ENCODE results near the gene SEH1L. TPM values are rescaled to one million over a fixed set of nuclear protein-coding genes. Genes with fewer than 3 reads are reported as not detected.

Gene SEH1L
- total RNA-seq, 6 donors from 2014 or later = 18.4 to 49.7 (median 38.2) TPM

- H3K27ac ChIP-seq = no peak overlapping the region
- TF ChIP-seq POLR2A (IDR thresholded peaks at IDR 0.05) (no peak), POLR2AphosphoS5 (IDR thresholded peaks at IDR 0.05) (no peak), CTCF (IDR thresholded peaks at IDR 0.05) (no peak), EP300 (IDR thresholded peaks at IDR 0.05) (no peak)
- H3K36me3 ChIP-seq = peaks cover 9 to 44% (median 10%) of the 10 kb centered on the region in 4 donors
- H3K27me3 ChIP-seq = no peaks in the 10 kb centered on the region
- H3K9me3 ChIP-seq = no peaks in the 10 kb centered on the region
- ATAC-seq (ENCODE audit: low FRiP score in 2 of 2) (no peak), DNase-seq (no peak)
- 93 to 98% methylated on average over 7 of the region's 7 CpGs for WGBS, 2 donors
- no peak overlapping the region for H3K4me3 ChIP-seq
- H3K4me1 ChIP-seq = no peaks in the 10 kb centered on the region
These were observed 87.6 kb downstream of the SEH1L start for GRCh38 chr18:13035249-13035914.

GRCh38 chr18:13036622-13037320, 89.0 kb downstream of the SEH1L start:
- H3K36me3 ChIP-seq = peaks cover 5 to 32% (median 6%) of the 10 kb centered on the region in 4 donors
- no peaks in the 10 kb centered on the region for H3K27me3 ChIP-seq
- no peaks in the 10 kb centered on the region for H3K4me1 ChIP-seq
- no peak overlapping the region for H3K27ac ChIP-seq
- H3K4me3 ChIP-seq = no peak overlapping the region
- ATAC-seq (ENCODE audit: low FRiP score in 2 of 2) (peak in 1 of 2 donors; percentile 37), DNase-seq (peak in 1 of 2 donors; percentile 8)
- H3K9me3 ChIP-seq = no peaks in the 10 kb centered on the region
- WGBS, 2 donors = 0 to 85% methylated on average over 1 to 7 of the region's 7 CpGs
- TF ChIP-seq EP300 (IDR thresholded peaks at IDR 0.05) = no peak
- TF ChIP-seq POLR2A (IDR thresholded peaks at IDR 0.05) = no peak
- no peak for TF ChIP-seq CTCF (IDR thresholded peaks at IDR 0.05)
- no peak for TF ChIP-seq POLR2AphosphoS5 (IDR thresholded peaks at IDR 0.05)

Other genes with a start within 250 kb of the SEH1L start
- gene CEP76, start 245.3 kb upstream of the SEH1L start, total RNA-seq = 10 to 100 TPM in 1 of 6 donors, 1 to 10 TPM in 5; 3.9 to 18.9 (median 5.4) TPM
- 10 to 100 TPM; 28.0 to 84.0 (median 62.6) TPM for gene PSMG2, start 245.0 kb upstream of the SEH1L start, total RNA-seq
- gene PTPN2, start 63.8 kb upstream of the SEH1L start, total RNA-seq = 100 to 1,000 TPM in 1 of 6 donors, 10 to 100 TPM in 5; 31.9 to 119 (median 54.0) TPM
- gene CEP192, start 43.4 kb downstream of the SEH1L start, total RNA-seq = 10 to 100 TPM; 14.3 to 41.3 (median 22.5) TPM

Data from upper lobe of left lung (tissue), 6 donors.